Measurements from ENCODE around the gene KLC1.

- TF ChIP-seq POLR2AphosphoS5 (IDR thresholded peaks at IDR 0.05; ENCODE audit: low read depth, low read length) (no peak), REST (IDR thresholded peaks at IDR 0.05; ENCODE audit: insufficient read depth in 1 of 2, low read depth in 2 of 2, low read length in 2 of 2) (no peak), SIN3A (IDR thresholded peaks at IDR 0.05; ENCODE audit: borderline replicate concordance, insufficient read depth, low read length) (no peak)
These were observed 100.8 kb downstream of the KLC1 start for GRCh38 chr14:103729496-103730448.
